Measurements from ENCODE around the gene MRC2. TPM values are rescaled to one million over a fixed set of nuclear protein-coding genes. Genes with fewer than 3 reads are reported as not detected.

MRC2 gene
- total RNA-seq, 1 experiment from 2014 or later, result 12.3 TPM

DNA sequence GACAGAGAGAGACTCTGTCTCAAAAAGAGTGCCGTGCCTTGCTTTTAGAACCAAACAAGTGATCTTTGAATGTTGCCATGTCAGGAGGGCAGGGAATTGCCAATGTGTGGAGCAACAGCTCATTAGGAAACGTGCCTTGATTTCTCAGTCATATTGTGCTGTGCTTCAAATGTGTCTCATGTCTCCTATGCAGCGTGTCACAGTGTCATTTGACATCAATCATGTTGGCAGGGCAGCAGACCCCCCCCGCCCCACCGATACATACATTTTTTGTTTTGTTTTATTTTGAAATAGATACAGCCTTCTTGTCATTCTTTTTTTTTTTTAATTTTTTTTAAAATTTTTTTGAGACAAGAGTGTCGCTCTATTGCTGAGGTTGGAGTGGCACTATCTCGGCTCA is 22.1 kb downstream of the MRC2 start:
- ChIA-PET POLR2A (no interaction called here), CTCF (no interaction called here)
- TF ChIP-seq, protein P1, sequence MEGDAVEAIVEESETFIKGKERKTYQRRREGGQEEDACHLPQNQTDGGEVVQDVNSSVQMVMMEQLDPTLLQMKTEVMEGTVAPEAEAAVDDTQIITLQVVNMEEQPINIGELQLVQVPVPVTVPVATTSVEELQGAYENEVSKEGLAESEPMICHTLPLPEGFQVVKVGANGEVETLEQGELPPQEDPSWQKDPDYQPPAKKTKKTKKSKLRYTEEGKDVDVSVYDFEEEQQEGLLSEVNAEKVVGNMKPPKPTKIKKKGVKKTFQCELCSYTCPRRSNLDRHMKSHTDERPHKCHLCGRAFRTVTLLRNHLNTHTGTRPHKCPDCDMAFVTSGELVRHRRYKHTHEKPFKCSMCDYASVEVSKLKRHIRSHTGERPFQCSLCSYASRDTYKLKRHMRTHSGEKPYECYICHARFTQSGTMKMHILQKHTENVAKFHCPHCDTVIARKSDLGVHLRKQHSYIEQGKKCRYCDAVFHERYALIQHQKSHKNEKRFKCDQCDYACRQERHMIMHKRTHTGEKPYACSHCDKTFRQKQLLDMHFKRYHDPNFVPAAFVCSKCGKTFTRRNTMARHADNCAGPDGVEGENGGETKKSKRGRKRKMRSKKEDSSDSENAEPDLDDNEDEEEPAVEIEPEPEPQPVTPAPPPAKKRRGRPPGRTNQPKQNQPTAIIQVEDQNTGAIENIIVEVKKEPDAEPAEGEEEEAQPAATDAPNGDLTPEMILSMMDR (IDR thresholded peaks at IDR 0.05; ENCODE audit: unreplicated experiment), result no peak
- intact Hi-C loops (cut with micrococcal nuclease), result no loop called here
- Mint-ChIP-seq H3K36me3 (ENCODE audit: insufficient read depth, unreplicated experiment) (no peaks in the 10 kb centered on the region), H3K27ac (ENCODE audit: low read depth, unreplicated experiment) (no peak overlapping the region), H3K27me3 (ENCODE audit: insufficient read depth, unreplicated experiment) (no peaks in the 10 kb centered on the region), H3K4me1 (ENCODE audit: insufficient read depth, unreplicated experiment) (peaks cover 6% of the 10 kb centered on the region), H3K9me3 (ENCODE audit: unreplicated experiment) (no peaks in the 10 kb centered on the region), H3K4me3 (ENCODE audit: unreplicated experiment) (no peak overlapping the region)
- no peak for DNase-seq (ENCODE audit: unreplicated experiment)
- no TSS peak for BruUV-seq (replicated peaks)

DNA sequence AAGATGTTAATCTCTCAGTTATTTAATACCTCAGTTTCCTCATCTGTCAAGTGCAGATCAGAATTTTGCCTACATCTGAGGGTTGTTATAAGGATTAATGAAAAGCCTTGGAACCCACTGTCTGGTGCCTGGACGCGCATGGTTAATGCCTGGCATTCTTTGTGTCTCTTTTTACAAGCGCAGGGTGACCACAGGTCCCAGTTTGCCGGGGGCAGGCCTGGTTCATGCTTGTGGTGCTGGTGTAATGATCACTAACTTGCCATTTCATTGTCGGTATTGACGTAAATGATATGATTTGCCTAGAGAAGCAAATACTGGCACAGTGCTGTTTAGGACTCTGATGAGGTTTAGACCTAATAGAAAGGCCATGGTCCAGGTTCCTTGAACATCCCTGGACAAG is 23.1 kb downstream of the MRC2 start:
- Mint-ChIP-seq H3K4me3 (ENCODE audit: unreplicated experiment) (no peak overlapping the region), H3K27me3 (ENCODE audit: insufficient read depth, unreplicated experiment) (no peaks in the 10 kb centered on the region), H3K4me1 (ENCODE audit: insufficient read depth, unreplicated experiment) (peaks cover 6% of the 10 kb centered on the region), H3K9me3 (ENCODE audit: unreplicated experiment) (no peaks in the 10 kb centered on the region), H3K27ac (ENCODE audit: low read depth, unreplicated experiment) (no peak overlapping the region), H3K36me3 (ENCODE audit: insufficient read depth, unreplicated experiment) (no peaks in the 10 kb centered on the region)
- intact Hi-C loops (cut with micrococcal nuclease), result no loop called here
- ChIA-PET POLR2A (no interaction called here), CTCF (interaction anchor here (0.6 kb wide), 1 partner anchor 741 kb away, joined by 4 read pairs; no protein-coding TSS in a partner anchor)
- no TSS peak for BruUV-seq (replicated peaks)
- no peak for DNase-seq (ENCODE audit: unreplicated experiment)
- TF ChIP-seq, protein P1 (IDR thresholded peaks at IDR 0.05; ENCODE audit: unreplicated experiment), result no peak

DNA sequence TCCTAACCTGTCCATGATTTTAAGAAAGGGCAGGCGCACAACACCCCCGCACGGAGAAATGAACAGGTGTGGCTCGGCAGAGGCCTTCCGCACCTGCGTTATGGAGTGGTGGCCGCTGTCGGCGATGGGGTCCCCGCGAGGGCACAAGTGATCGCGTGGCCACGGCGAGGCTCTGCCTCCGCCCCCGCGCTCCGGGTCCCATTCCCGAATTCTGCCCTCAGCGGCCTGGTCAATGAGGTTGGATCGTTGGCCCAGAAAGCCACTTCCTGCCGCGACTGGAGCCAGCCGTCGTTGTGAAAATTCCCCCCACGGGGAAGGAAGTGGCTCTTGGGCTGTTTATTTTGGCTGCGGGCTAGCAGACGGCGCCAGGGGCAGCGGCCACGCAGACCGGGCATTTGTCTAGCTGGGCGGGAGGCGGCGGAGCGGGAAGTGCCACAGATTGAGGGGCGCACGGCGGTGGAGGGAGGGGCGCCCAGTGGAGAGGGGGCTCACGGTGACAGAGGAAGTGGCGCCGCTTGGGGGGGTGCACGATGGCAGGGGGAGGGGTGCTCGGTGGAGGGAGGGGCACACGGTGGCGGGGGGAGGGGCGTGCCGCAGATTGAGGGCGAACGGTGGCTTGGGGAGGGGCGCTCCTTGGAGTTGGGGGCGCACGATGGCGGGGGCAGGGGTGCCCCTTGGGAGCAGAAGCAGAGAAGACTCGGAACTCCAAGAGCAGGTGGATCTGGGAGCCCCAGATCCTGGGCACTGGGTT is 25.0 kb downstream of the MRC2 start:
- H3K9me3 Mint-ChIP-seq (ENCODE audit: unreplicated experiment), result no peaks in the 10 kb centered on the region
- POLR2A ChIA-PET, result no interaction called here
- H3K27ac Mint-ChIP-seq (ENCODE audit: low read depth, unreplicated experiment), result no peak overlapping the region
- H3K4me1 Mint-ChIP-seq (ENCODE audit: insufficient read depth, unreplicated experiment), result peaks cover 6% of the 10 kb centered on the region
- H3K4me3 Mint-ChIP-seq (ENCODE audit: unreplicated experiment), result peak overlapping the region; percentile 55
- CTCF ChIA-PET, result no interaction called here
- TF ChIP-seq, protein P1 (IDR thresholded peaks at IDR 0.05; ENCODE audit: unreplicated experiment), result no peak
- DNase-seq (ENCODE audit: unreplicated experiment), result peak; percentile 65
- BruUV-seq (replicated peaks), result no TSS peak
- H3K27me3 Mint-ChIP-seq (ENCODE audit: insufficient read depth, unreplicated experiment), result no peaks in the 10 kb centered on the region
- no peaks in the 10 kb centered on the region for H3K36me3 Mint-ChIP-seq (ENCODE audit: insufficient read depth, unreplicated experiment)
- intact Hi-C loops (cut with micrococcal nuclease), result no loop called here

DNA sequence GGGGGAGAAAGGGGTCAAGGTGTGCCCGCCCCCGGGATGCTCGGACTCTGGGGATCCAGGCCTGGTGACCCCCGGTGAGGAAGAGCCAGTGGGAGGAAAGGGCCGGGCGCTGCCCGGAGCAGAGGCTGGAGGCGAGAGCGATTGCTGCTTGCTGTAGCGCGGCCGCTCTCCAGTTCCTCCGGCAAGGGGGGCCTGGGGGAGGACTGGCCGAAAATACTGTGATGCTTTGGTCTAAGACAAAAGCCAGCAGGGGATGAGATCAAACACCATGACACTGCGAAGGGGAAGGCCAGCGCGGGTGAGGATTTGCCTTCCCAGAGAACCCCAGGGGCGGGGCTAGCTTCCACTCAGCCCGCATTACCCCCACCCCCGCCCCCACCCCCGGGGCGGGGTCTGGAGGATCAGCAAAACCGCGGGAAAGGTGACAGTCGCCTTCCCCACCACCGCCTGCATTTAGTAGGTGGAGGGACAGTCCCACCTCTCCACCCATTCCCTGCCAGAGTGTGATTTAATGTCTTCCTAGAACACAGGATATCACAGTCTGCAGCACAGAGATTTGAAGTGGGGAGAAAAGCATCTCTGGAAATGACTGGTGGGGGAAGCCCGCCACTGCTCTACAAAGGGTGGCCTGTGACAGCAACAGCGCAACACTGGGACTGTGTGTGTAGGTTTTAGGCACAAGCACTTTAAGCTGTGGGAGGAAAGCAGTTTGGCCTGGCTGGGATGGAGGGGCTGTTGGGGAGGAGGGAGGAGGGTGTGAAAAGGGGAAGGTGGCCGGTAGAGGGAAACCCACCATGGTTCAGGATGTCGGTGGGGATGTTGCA is 25.7 kb downstream of the MRC2 start:
- ChIA-PET POLR2A (no interaction called here), CTCF (no interaction called here)
- peak overlapping the region; percentile 55 for H3K4me3 Mint-ChIP-seq (ENCODE audit: unreplicated experiment)
- no peak for DNase-seq (ENCODE audit: unreplicated experiment)
- TF ChIP-seq, protein P1 (IDR thresholded peaks at IDR 0.05; ENCODE audit: unreplicated experiment), result no peak
- no peaks in the 10 kb centered on the region for H3K36me3 Mint-ChIP-seq (ENCODE audit: insufficient read depth, unreplicated experiment)
- H3K27ac Mint-ChIP-seq (ENCODE audit: low read depth, unreplicated experiment), result no peak overlapping the region
- no peaks in the 10 kb centered on the region for H3K27me3 Mint-ChIP-seq (ENCODE audit: insufficient read depth, unreplicated experiment)
- H3K9me3 Mint-ChIP-seq (ENCODE audit: unreplicated experiment), result no peaks in the 10 kb centered on the region
- H3K4me1 Mint-ChIP-seq (ENCODE audit: insufficient read depth, unreplicated experiment), result peaks cover 6% of the 10 kb centered on the region
- no TSS peak for BruUV-seq (replicated peaks)
- intact Hi-C loops (cut with micrococcal nuclease), result no loop called here

All from MCF 10A (cell line).